IPS DF 6.9 (cell line): Measurements from ENCODE around the gene TIGD2.

Experiments used
- DNase-seq: peaks from one replicate; pipeline ENCODE4 v3.0.0-alpha.2; 2013; ENCODE audit warnings: low read depth, low spot score
- H3K27ac ChIP-seq: one replicate; pipeline ENCODE4 v1.5.1; 2013; ENCODE audit warnings: low read length, control low read depth
- H3K27me3 ChIP-seq: 2 replicates; pipeline ENCODE4 v1.6.1; 2013; ENCODE audit warnings: mild to moderate bottlenecking, low read length; ENCODE audit not compliant: control insufficient read depth, insufficient read depth
- H3K36me3 ChIP-seq: 2 replicates; pipeline ENCODE4 v1.6.1; 2013; ENCODE audit warnings: low read length; ENCODE audit not compliant: control insufficient read depth, insufficient read depth
- H3K4me1 ChIP-seq: 2 replicates; pipeline ENCODE4 v1.6.1; 2013; ENCODE audit warnings: low read length; ENCODE audit not compliant: control insufficient read depth, insufficient read depth
- H3K4me3 ChIP-seq: 2 replicates; pipeline ENCODE4 v1.5.1; 2013; ENCODE audit warnings: mild to moderate bottlenecking, low read length
- H3K9me3 ChIP-seq: 2 replicates; pipeline ENCODE4 v1.6.1; 2013; ENCODE audit warnings: low read length, inconsistent platforms; ENCODE audit not compliant: control insufficient read depth, insufficient read depth
- WGBS: extraction: QIAGEN DNeasy Blood & Tissue Kit; methylation state at CpG from one replicate; pipeline ENCODE4 v1.1.7; 2013; ENCODE audit warnings: mixed read lengths, missing lambda C conversion rate; ENCODE audit not compliant: insufficient read length, insufficient coverage; 5-methylcytosine and 5-hydroxymethylcytosine counted together

The TIGD2 gene

GRCh38 chr4:89119166-89119565, 7.8 kb downstream of the TIGD2 start:
- Histone ChIP-seq H3K4me1 (no peaks in the 10 kb centered on the region), H3K36me3 (no peaks in the 10 kb centered on the region), H3K4me3 (no peak overlapping the region), H3K9me3 (no peaks in the 10 kb centered on the region), H3K27me3 (no peaks in the 10 kb centered on the region), H3K27ac (no peak overlapping the region)
- WGBS: no CpG with 5 or more reads among the region's 1 CpG
- DNase-seq: no peak

DNA sequence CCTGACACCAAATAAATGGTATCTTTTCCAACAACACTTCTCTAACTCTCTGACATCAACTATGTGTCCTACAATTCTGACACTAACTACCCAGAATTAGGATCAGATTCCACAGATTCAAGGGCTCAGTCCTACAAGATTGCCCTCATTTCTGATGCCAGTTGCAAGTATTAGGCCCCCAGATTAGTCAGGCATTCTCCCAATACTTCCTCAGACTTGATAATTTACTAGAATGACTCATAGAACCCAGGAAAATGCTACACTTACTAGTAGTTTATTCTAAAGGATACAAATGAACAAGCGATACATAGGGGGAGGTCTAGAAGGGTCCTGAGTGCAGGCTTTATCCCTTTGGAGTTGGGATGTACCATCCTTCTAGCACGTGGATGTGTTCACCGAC, 8.5 kb downstream of the TIGD2 start:
- Histone ChIP-seq H3K9me3 (no peaks in the 10 kb centered on the region), H3K27me3 (no peaks in the 10 kb centered on the region), H3K4me3 (no peak overlapping the region), H3K4me1 (no peaks in the 10 kb centered on the region), H3K27ac (no peak overlapping the region), H3K36me3 (no peaks in the 10 kb centered on the region)
- no CpG with 5 or more reads among the region's 3 CpGs for WGBS
- DNase-seq: no peak

DNA sequence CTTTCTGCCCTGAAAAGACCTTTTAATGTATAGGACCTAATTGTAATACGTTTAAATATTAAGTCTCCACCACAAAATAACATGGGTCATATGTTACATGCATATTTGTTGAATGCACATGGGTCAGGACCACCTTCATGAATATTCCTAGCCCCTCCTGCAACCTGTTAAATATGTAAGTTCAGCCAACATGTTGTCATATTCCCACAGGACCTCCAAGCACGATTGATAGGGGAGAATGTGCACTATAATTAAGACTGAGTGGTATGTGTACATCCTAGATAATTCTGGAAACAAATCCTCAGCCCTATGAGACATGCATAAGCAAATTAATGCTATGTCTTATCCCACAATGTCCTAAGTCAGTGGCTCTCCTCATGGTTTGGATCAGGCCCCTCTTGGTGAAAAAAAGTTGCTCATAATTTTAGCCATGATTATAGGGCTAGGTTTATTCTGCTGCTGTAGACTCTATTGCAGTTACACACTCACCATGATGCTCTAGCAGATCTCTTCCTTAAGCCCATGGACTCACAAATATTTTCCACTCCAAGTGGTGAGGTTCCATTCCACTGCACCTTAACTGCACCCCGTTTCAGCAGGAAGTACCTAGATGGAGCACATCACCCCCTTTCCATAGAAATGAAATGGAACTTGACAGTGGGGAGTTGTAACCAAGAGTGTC, 10.2 kb downstream of the TIGD2 start:
- no peak for DNase-seq
- no peaks in the 10 kb centered on the region for H3K9me3 ChIP-seq
- no CpG with 5 or more reads among the region's 3 CpGs for WGBS
- H3K36me3 ChIP-seq: no peaks in the 10 kb centered on the region
- no peaks in the 10 kb centered on the region for H3K4me1 ChIP-seq
- no peaks in the 10 kb centered on the region for H3K27me3 ChIP-seq
- H3K27ac ChIP-seq: no peak overlapping the region
- H3K4me3 ChIP-seq: no peak overlapping the region

- H3K4me3 ChIP-seq: no peak overlapping the region
- H3K9me3 ChIP-seq: no peaks in the 10 kb centered on the region
- WGBS: no CpG with 5 or more reads among the region's 5 CpGs
- H3K27me3 ChIP-seq: no peaks in the 10 kb centered on the region
- H3K4me1 ChIP-seq: no peaks in the 10 kb centered on the region
- H3K27ac ChIP-seq: no peak overlapping the region
- no peaks in the 10 kb centered on the region for H3K36me3 ChIP-seq
- no peak for DNase-seq
Measured at GRCh38 chr4:89123451-89123851, 12.1 kb downstream of the TIGD2 start.

GRCh38 chr4:89125901-89126782, 14.8 kb downstream of the TIGD2 start:
- Histone ChIP-seq H3K4me3 (no peak overlapping the region), H3K27ac (no peak overlapping the region), H3K9me3 (no peaks in the 10 kb centered on the region), H3K36me3 (no peaks in the 10 kb centered on the region), H3K4me1 (no peaks in the 10 kb centered on the region), H3K27me3 (no peaks in the 10 kb centered on the region)
- DNase-seq: no peak
- WGBS: no CpG with 5 or more reads among the region's 3 CpGs

DNA sequence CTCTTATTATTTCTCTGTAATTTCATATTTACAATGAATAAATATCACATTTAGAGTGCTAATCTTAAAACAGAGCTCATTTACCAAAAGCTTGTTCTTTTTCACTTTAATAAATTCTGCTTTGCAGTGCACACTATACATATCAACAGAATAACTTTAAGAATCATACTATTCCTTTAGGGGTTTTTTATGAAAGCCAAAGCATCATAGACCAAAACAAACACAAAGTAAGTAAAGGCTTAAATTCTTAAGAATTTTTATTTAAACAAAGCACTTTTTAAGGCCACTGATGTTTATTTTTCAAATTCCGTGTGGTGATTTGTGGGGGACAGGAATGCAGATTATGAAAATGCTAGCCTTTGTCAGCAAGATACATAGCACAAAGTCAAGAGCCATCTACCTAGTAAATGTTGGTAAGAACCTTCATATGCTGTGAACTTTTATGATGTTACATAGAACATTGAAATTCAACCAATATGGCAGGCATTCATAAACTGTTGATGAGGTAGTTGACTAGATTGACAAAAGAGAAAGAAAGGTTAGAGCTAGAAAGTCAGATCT, 17.8 kb downstream of the TIGD2 start:
- no peaks in the 10 kb centered on the region for H3K9me3 ChIP-seq
- DNase-seq: no peak
- no peaks in the 10 kb centered on the region for H3K27me3 ChIP-seq
- no peaks in the 10 kb centered on the region for H3K36me3 ChIP-seq
- no peaks in the 10 kb centered on the region for H3K4me1 ChIP-seq
- no peak overlapping the region for H3K27ac ChIP-seq
- no CpG with 5 or more reads among the region's 1 CpG for WGBS
- H3K4me3 ChIP-seq: no peak overlapping the region

DNA sequence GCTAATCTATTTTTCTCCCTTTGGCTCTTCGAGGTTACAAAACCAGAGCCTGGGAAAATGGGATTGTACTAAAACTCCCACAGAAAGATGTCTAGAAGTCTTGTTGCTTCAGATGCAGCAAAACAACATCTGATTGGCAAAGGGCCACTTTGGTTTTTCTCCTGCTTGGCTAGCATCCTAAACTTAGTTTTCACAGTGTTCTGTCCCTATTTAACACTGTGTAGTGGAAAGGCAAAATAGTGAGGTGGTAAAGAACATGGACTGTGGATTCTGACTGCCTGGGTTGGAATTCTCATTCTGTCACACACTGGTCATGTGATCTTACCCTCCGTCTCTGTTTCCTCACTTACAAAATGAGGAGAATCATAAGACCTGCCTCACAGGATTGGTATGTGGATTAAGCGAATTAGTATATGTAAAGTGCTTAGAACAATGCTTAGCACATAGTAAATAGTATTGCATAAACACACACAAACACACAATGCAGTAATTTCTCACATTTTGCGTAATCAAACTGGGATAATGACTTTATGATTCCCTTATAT, 23.5 kb downstream of the TIGD2 start:
- Histone ChIP-seq H3K36me3 (no peaks in the 10 kb centered on the region), H3K9me3 (no peaks in the 10 kb centered on the region), H3K27ac (no peak overlapping the region), H3K27me3 (no peaks in the 10 kb centered on the region), H3K4me1 (no peaks in the 10 kb centered on the region), H3K4me3 (no peak overlapping the region)
- no peak for DNase-seq
- WGBS: no CpG with 5 or more reads among the region's 4 CpGs

- H3K4me3 ChIP-seq: no peak overlapping the region
- H3K27me3 ChIP-seq: no peaks in the 10 kb centered on the region
- no peaks in the 10 kb centered on the region for H3K36me3 ChIP-seq
- H3K27ac ChIP-seq: no peak overlapping the region
- no CpG with 5 or more reads among the region's 3 CpGs for WGBS
- H3K4me1 ChIP-seq: no peaks in the 10 kb centered on the region
- no peak for DNase-seq
- no peaks in the 10 kb centered on the region for H3K9me3 ChIP-seq
Measured at GRCh38 chr4:89136525-89136924, 25.2 kb downstream of the TIGD2 start.

DNA sequence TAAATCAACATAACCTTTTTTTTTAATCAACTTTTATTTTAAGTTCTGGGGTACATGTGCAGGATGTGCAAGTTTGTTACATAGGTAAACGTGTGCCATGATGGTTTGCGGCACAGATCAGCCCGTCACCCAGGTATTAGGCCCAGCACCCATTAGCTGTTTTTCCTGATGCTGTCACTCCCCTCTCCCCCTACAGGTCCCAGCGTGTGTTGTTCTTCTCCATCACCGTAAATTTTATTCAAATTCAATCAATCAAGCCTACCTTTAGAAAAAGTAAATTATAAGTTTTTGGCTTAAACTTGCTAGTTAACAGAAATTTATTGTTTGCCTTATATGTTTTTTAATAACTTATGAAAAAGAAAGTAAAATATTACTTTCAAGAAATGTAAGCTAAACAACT, 25.9 kb downstream of the TIGD2 start:
- no CpG with 5 or more reads among the region's 5 CpGs for WGBS
- Histone ChIP-seq H3K27ac (no peak overlapping the region), H3K9me3 (no peaks in the 10 kb centered on the region)

GRCh38 chr4:89137695-89138094, 26.4 kb downstream of the TIGD2 start:
- Histone ChIP-seq H3K27me3 (no peaks in the 10 kb centered on the region), H3K9me3 (no peaks in the 10 kb centered on the region), H3K27ac (no peak overlapping the region), H3K4me1 (no peaks in the 10 kb centered on the region), H3K4me3 (no peak overlapping the region), H3K36me3 (no peaks in the 10 kb centered on the region)
- no CpG with 5 or more reads among the region's 12 CpGs for whole genome bisulfite sequencing
- no peak for DNase-seq

More for the DNA sequence above, 25.9 kb downstream of the TIGD2 start:
- Histone ChIP-seq H3K4me3 (no peak overlapping the region), H3K36me3 (no peaks in the 10 kb centered on the region), H3K4me1 (no peaks in the 10 kb centered on the region), H3K27me3 (no peaks in the 10 kb centered on the region)
- DNase-seq: no peak
